BJ (cell line): ENCODE results near the gene SPACA5. TPM values are rescaled to one million over a fixed set of nuclear protein-coding genes. Genes with fewer than 3 reads are reported as not detected.

Source experiments
- CTCF ChIA-PET: fragments of 350-600 bp; formaldehyde crosslinking; extraction: SDS; loops from one replicate; lab custom pipeline; 2021; ENCODE audit warnings: antibody characterized with exemption, inconsistent platforms; lab: Yijun Ruan, JAX
- POLR2A ChIA-PET: fragments of 300-600 bp; sonication (Branson Sonifier 250); formaldehyde crosslinking; extraction: SDS; loops from one replicate; lab custom pipeline; 2021; ENCODE audit warnings: antibody characterized with exemption; lab: Charles Lee
- DNase-seq: peaks from one replicate; pipeline ENCODE4 v3.0.0-alpha.2; 2011; ENCODE audit warnings: low read depth
- H3K27me3 ChIP-seq: 2 replicates; pipeline ENCODE4 v1.6.0; 2011; ENCODE audit warnings: low read length; ENCODE audit not compliant: control insufficient read depth, insufficient read depth
- H3K36me3 ChIP-seq: 2 replicates; pipeline ENCODE4 v1.5.1; 2011; ENCODE audit warnings: low read length; ENCODE audit not compliant: control insufficient read depth, insufficient read depth
- H3K4me3 ChIP-seq: 2 replicates; pipeline ENCODE4 v1.5.1; 2011; ENCODE audit warnings: low read depth, mild to moderate bottlenecking, control low read depth, low read length
- CTCF ChIP-seq: IDR thresholded peaks from 2 replicates; pipeline ENCODE4 v1.5.1; 2011; ENCODE audit warnings: low read depth, mild to moderate bottlenecking, control low read depth, inconsistent platforms, low read length, moderate library complexity; ENCODE audit not compliant: insufficient read depth
- polyA plus RNA-seq: library from polyadenylated mRNA; depleted of rRNA; stranded (reverse); fragments of >200 nt; gene quantifications from 2 replicates; pipeline ENCODE4 v1.2.3, GENCODE V29; 2011

SPACA5 gene
- polyA plus RNA-seq, 1 experiment = not detected

- CTCF ChIA-PET = no interaction called here
- no peak for DNase-seq
- no peaks in the 10 kb centered on the region for H3K27me3 ChIP-seq
- no peak for TF ChIP-seq CTCF
- POLR2A ChIA-PET = no interaction called here
- H3K4me3 ChIP-seq = no peak overlapping the region
- H3K36me3 ChIP-seq = peaks cover 1% of the 10 kb centered on the region; the same call in 1 of the 2 replicates
Measured at GRCh38 chrX:47976254-47977151, 30.3 kb upstream of the SPACA5 start.

DNA sequence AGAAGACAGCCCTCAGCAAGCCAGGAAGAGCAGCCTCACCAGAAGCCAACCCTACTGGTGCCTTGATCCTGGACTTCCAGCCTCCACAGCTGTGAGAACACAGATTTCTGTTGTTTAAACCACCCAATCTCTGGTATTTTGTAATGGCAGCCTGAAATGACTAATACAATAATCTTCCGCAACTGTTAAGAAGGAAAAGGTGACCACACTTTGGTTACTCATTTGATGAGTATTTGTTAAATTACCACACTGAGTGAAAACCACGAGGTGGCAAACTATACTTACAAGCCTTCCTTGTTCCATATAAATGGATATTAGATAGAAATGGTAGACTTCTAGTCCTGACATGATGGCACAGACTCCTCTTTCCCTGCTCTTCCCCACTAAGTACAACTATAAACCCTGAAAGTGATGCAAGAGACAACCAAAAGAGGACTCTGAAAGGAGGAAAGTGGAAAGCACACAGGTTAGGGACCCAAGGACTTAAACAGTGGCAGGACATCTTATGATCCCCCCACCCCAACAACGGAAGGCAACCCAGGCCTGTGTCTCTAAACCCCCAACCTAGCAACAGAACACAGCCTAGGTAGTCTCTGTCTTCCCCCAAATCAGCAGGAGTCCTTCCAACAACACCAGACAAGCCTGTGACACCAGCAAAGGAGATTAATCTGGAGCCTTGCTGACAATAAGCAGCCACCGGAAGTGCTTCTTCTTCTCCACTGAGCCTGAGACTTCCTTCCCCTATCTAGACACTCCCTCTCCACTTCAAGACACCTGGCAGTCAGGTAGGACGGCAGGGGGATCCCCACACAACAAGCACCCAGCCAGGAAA is 15.3 kb upstream of the SPACA5 start:
- peaks cover 1% of the 10 kb centered on the region; the same call in 1 of the 2 replicates for H3K36me3 ChIP-seq
- peak; percentile 2 for DNase-seq
- H3K27me3 ChIP-seq = no peaks in the 10 kb centered on the region
- ChIA-PET POLR2A (no interaction called here), CTCF (no interaction called here)
- H3K4me3 ChIP-seq = no peak overlapping the region
- no peak for TF ChIP-seq CTCF

DNA sequence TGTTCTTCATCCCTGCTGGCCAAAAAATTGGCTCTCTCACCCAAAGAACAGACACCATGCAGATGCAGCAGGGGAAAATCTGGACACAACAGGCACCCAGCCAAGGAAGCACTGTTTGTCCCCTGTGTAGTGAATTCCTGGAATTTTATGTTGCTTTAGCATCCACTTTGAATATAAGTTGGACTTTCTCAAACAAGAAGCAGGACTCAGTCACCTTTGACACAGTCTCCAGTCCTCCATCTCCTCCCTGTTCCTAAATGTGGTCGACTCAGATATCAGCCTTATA is 14.8 kb upstream of the SPACA5 start:
- CTCF ChIA-PET = no interaction called here
- POLR2A ChIA-PET = no interaction called here
- DNase-seq = no peak
- H3K4me3 ChIP-seq = no peak overlapping the region
- TF ChIP-seq CTCF = no peak
- H3K27me3 ChIP-seq = no peaks in the 10 kb centered on the region
- H3K36me3 ChIP-seq = no peaks in the 10 kb centered on the region; the same call in 1 of the 2 replicates

DNA sequence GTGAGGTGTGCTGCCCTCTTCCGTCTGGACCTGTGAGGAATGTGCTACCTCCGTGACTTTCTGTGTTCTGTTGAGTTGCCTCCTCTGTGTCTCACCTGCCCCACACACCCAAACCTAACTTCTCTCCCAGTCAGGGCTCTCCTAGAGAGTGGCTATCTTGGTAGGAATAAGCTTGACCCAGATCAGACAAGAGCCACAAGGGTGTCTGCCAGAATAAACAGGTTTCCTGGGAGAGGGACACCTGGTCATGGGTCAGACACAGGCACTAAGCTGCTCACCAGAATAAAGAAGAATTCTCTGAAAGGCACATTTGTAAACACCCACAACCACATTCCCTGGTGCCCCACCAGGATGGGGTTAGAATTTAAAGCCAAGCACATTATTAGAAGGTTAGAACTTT is 14.1 kb upstream of the SPACA5 start:
- H3K4me3 ChIP-seq = no peak overlapping the region
- H3K27me3 ChIP-seq = no peaks in the 10 kb centered on the region
- no peaks in the 10 kb centered on the region; the same call in 1 of the 2 replicates for H3K36me3 ChIP-seq
- CTCF ChIA-PET = no interaction called here
- DNase-seq = no peak
- POLR2A ChIA-PET = no interaction called here
- TF ChIP-seq CTCF = no peak

DNA sequence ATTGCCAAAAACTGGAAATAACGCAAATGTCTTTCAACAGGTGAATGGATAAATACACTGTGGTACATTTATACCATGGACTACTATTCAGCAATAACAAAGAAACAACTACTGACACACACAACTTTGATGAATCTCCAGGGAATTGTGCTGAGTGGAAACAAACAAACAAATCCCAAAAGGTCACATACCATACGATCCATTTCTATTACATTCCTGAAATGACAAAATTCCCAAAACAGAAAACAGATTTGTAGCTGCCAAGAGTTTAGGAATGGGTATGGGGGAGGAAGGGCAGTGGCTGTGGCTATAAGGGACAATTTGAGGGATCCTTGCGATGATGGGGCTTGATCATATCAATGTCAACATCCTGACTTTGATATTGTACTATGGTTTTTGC is 5.5 kb upstream of the SPACA5 start:
- Histone ChIP-seq H3K4me3 (no peak overlapping the region), H3K27me3 (no peaks in the 10 kb centered on the region), H3K36me3 (no peaks in the 10 kb centered on the region)
- no peak for DNase-seq
- ChIA-PET POLR2A (no interaction called here), CTCF (no interaction called here)
- no peak for TF ChIP-seq CTCF
